K562 (cell line): Measurements from ENCODE around the gene CZIB.

Experiments used
- ELF1 ChIP-seq: fragments of 200-800 bp; sonication (Bioruptor generic); IDR thresholded peaks from 2 replicates; pipeline ENCODE4 v1.6.1; 2016; ENCODE audit warnings: missing genetic modification characterization, missing compliant biosample characterization
- POLR2A ChIP-seq: fragments of 450-650 bp; conservative IDR thresholded peaks from 2 replicates; pipeline ENCODE4 v1.6.1; 2016
- PRDM10 ChIP-seq: fragments of 450-650 bp; IDR thresholded peaks from 2 replicates; pipeline ENCODE4 v1.6.1; 2018; ENCODE audit not compliant: partially characterized antibody
- SMARCA4 ChIP-seq: fragments of 450-650 bp; IDR thresholded peaks from 2 replicates; pipeline ENCODE4 v1.6.1; 2016

GRCh38 chr1:53196017-53196484 lies 24.4 kb downstream of the CZIB start:
- TF ChIP-seq POLR2A (no peak), PRDM10 (no peak), SMARCA4 (no peak), ELF1 (tag) (no peak)
